Measurements from ENCODE around the gene HOXB3.

- TF ChIP-seq CTCF (IDR thresholded peaks at IDR 0.05 in 4 of 5, conservative IDR thresholded peaks at IDR 0.05 in 1 of 5) = no peak
- no peak for TF ChIP-seq POLR2A (IDR thresholded peaks at IDR 0.05)
Measured at GRCh38 chr17:48586355-48587258, 3.4 kb downstream of the HOXB3 start.

Data from gastrocnemius medialis (tissue), 4 donors.